ENCODE measurements around the gene NCAPG2. TPM values are rescaled to one million over a fixed set of nuclear protein-coding genes. Genes with fewer than 3 reads are reported as not detected.

The NCAPG2 gene
- total and polyA plus RNA-seq, 2 of the 13 experiments (the other 11 are each of a cell fraction or from before 2014, with no cell fraction given), result 15.1 to 30.7 TPM

DNA sequence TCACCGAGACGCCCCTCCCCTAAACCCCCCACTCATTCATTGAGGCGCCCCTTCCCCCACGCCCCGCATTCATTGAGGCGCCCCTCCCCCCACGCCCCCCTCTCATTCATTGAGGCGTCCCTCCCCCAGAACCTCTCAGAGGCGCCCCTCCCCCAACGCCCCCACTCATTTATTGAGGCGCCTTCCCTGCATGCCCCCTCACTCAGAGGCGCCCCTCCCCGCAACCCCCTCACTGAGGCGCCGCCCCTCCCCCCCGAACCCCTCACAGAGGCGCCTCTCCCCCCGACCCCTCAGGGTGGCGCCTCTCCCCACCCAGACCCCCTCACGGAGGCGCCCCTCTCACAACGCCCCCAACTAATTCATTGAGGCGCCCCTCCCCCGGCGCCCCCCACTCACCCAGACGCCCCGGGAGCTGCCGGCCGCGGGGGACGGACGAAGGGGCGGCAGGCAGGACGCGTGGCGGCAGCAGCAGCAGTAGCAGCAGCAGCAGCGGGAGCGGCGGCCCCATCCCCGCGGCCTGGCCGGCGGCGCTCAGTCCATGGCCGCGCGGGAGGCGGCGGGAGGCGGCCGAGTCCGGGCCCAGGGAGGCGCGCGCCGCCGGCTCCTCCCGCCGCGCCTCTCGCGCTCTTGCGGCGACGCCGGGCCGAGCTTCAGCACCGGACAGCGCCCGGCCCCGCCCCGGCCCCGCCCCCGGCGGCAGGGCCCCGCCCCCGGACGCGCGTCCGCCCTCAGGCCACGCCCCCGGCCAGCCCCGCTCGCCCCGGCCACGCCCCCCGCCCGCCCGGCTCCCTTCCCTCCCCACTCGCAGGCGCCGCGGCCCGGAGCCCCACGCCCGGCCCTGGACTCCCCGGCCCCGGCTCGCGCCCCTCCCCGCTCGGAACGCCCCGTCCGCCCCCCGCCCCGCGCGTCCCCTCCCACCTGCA, 117.2 kb downstream of the NCAPG2 start, which contains the start of gene PTPRN2 (continued):
- TF ChIP-seq, protein P1, sequence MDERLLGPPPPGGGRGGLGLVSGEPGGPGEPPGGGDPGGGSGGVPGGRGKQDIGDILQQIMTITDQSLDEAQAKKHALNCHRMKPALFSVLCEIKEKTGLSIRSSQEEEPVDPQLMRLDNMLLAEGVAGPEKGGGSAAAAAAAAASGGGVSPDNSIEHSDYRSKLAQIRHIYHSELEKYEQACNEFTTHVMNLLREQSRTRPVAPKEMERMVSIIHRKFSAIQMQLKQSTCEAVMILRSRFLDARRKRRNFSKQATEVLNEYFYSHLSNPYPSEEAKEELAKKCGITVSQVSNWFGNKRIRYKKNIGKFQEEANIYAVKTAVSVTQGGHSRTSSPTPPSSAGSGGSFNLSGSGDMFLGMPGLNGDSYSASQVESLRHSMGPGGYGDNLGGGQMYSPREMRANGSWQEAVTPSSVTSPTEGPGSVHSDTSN (CRISPR knock-in tag; IDR thresholded peaks at IDR 0.05), result no peak
- TF ChIP-seq SAP130 (CRISPR knock-in tag; IDR thresholded peaks at IDR 0.05; ENCODE audit: low read depth) (peak; percentile 63; the same call in 1 of the 2 replicates), FOXA3 (CRISPR knock-in tag; IDR thresholded peaks at IDR 0.05) (no peak), ERF (CRISPR knock-in tag; IDR thresholded peaks at IDR 0.05) (0 out of 2 replicates have a peak, but pooled peaks have one; percentile 13), ZMYM4 (CRISPR knock-in tag; IDR thresholded peaks at IDR 0.05) (0 out of 2 replicates have a peak, but pooled peaks have one; percentile 13), MYNN (CRISPR knock-in tag; IDR thresholded peaks at IDR 0.05; ENCODE audit: low read depth) (no peak), MIER2 (CRISPR knock-in tag; IDR thresholded peaks at IDR 0.05) (0 out of 2 replicates have a peak, but pooled peaks have one; percentile 18)
- TF ChIP-seq, protein P2, sequence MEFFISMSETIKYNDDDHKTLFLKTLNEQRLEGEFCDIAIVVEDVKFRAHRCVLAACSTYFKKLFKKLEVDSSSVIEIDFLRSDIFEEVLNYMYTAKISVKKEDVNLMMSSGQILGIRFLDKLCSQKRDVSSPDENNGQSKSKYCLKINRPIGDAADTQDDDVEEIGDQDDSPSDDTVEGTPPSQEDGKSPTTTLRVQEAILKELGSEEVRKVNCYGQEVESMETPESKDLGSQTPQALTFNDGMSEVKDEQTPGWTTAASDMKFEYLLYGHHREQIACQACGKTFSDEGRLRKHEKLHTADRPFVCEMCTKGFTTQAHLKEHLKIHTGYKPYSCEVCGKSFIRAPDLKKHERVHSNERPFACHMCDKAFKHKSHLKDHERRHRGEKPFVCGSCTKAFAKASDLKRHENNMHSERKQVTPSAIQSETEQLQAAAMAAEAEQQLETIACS (CRISPR knock-in tag; IDR thresholded peaks at IDR 0.05), result 0 out of 2 replicates have a peak, but pooled peaks have one; percentile 17
- TF ChIP-seq, protein P3, sequence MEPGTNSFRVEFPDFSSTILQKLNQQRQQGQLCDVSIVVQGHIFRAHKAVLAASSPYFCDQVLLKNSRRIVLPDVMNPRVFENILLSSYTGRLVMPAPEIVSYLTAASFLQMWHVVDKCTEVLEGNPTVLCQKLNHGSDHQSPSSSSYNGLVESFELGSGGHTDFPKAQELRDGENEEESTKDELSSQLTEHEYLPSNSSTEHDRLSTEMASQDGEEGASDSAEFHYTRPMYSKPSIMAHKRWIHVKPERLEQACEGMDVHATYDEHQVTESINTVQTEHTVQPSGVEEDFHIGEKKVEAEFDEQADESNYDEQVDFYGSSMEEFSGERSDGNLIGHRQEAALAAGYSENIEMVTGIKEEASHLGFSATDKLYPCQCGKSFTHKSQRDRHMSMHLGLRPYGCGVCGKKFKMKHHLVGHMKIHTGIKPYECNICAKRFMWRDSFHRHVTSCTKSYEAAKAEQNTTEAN (CRISPR knock-in tag; conservative IDR thresholded peaks at IDR 0.05), result 0 out of 2 replicates have a peak, but pooled peaks have one; percentile 34
- TF ChIP-seq, protein P4, sequence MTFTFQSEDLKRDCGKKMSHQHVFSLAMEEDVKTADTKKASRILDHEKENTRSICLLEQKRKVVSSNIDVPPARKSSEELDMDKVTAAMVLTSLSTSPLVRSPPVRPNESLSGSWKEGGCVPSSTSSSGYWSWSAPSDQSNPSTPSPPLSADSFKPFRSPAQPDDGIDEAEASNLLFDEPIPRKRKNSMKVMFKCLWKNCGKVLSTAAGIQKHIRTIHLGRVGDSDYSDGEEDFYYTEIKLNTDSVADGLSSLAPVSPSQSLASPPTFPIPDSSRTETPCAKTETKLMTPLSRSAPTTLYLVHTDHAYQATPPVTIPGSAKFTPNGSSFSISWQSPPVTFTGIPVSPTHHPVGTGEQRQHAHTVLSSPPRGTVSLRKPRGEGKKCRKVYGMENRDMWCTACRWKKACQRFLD (CRISPR knock-in tag; IDR thresholded peaks at IDR 0.05; ENCODE audit: borderline replicate concordance), result no peak

Data from HepG2 (cell line).